ENCODE data around the gene CHD3. TPM values are rescaled to one million over a fixed set of nuclear protein-coding genes. Genes with fewer than 3 reads are reported as not detected.
A peak's percentile ranks its signal among the peaks of the same experiment; 100 is the strongest.

The CHD3 gene
- total and polyA plus RNA-seq, 2 of the 13 experiments (the other 11 are each of a cell fraction or from before 2014, with no cell fraction given): 2.7 to 3.7 TPM

DNA sequence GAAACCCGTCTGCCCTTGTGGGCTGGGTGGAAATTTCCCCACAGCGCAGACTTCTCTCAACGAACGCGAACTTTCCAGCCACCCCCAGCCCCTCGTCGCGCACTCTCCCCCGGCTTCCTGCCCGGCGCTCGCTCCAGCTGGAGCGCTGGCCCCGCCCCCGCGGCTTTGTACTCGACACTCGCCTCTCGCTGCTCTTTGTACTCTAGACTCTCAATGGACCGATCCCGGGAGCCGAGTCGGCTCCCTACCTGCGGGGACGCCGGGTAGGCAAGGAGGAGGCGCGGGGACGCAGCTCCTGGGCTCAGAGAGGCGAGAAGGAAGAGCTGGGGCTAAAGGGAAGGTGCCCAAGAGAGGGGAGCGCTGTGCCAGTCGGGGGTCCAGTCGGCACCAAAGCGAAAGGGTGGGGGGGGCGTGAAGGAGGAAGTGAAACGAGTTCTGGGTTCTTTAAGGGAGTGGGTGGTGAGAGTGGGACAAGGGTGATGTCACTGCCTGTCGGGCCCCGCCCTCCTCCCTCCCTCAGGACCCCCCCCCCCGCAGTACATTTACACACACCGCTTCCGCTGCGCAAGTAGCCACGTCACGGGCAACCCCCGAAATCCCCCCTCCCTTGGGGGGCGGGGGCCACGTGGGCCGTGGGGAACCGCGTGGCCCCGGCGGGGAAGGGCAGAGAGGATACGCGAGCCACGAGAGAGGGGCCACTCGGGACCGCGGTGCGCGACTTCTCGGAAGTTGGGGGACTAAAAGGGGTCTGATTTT lies 44.9 kb upstream of the CHD3 start (continued):
- TF ChIP-seq, protein P1, sequence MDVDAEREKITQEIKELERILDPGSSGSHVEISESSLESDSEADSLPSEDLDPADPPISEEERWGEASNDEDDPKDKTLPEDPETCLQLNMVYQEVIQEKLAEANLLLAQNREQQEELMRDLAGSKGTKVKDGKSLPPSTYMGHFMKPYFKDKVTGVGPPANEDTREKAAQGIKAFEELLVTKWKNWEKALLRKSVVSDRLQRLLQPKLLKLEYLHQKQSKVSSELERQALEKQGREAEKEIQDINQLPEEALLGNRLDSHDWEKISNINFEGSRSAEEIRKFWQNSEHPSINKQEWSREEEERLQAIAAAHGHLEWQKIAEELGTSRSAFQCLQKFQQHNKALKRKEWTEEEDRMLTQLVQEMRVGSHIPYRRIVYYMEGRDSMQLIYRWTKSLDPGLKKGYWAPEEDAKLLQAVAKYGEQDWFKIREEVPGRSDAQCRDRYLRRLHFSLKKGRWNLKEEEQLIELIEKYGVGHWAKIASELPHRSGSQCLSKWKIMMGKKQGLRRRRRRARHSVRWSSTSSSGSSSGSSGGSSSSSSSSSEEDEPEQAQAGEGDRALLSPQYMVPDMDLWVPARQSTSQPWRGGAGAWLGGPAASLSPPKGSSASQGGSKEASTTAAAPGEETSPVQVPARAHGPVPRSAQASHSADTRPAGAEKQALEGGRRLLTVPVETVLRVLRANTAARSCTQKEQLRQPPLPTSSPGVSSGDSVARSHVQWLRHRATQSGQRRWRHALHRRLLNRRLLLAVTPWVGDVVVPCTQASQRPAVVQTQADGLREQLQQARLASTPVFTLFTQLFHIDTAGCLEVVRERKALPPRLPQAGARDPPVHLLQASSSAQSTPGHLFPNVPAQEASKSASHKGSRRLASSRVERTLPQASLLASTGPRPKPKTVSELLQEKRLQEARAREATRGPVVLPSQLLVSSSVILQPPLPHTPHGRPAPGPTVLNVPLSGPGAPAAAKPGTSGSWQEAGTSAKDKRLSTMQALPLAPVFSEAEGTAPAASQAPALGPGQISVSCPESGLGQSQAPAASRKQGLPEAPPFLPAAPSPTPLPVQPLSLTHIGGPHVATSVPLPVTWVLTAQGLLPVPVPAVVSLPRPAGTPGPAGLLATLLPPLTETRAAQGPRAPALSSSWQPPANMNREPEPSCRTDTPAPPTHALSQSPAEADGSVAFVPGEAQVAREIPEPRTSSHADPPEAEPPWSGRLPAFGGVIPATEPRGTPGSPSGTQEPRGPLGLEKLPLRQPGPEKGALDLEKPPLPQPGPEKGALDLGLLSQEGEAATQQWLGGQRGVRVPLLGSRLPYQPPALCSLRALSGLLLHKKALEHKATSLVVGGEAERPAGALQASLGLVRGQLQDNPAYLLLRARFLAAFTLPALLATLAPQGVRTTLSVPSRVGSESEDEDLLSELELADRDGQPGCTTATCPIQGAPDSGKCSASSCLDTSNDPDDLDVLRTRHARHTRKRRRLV (CRISPR knock-in tag; IDR thresholded peaks at IDR 0.05): no peak
- TF ChIP-seq, protein P2, sequence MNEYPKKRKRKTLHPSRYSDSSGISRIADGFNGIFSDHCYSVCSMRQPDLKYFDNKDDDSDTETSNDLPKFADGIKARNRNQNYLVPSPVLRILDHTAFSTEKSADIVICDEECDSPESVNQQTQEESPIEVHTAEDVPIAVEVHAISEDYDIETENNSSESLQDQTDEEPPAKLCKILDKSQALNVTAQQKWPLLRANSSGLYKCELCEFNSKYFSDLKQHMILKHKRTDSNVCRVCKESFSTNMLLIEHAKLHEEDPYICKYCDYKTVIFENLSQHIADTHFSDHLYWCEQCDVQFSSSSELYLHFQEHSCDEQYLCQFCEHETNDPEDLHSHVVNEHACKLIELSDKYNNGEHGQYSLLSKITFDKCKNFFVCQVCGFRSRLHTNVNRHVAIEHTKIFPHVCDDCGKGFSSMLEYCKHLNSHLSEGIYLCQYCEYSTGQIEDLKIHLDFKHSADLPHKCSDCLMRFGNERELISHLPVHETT (CRISPR knock-in tag; conservative IDR thresholded peaks at IDR 0.05): no peak
- TF ChIP-seq ZBTB3 (CRISPR knock-in tag; IDR thresholded peaks at IDR 0.05; ENCODE audit: borderline replicate concordance, low read depth) (no peak), TOPORS (CRISPR knock-in tag; IDR thresholded peaks at IDR 0.05) (0 out of 2 replicates have a peak, but pooled peaks have one; percentile 7), ZNF672 (CRISPR knock-in tag; IDR thresholded peaks at IDR 0.05) (no peak), GABPA (IDR thresholded peaks at IDR 0.05; ENCODE audit: low read depth, low read length) (peak; percentile 10; the same call in 1 of the 2 replicates), GABPA (CRISPR knock-in tag; IDR thresholded peaks at IDR 0.05; ENCODE audit: low read depth) (no peak; the same call in 1 of the 2 replicates), DR1 (CRISPR knock-in tag; IDR thresholded peaks at IDR 0.05) (peak; percentile 48; the same call in 1 of the 2 replicates), XBP1 (CRISPR knock-in tag; IDR thresholded peaks at IDR 0.05) (no peak), ARID2 (CRISPR knock-in tag; IDR thresholded peaks at IDR 0.05; ENCODE audit: borderline replicate concordance) (no peak), ZC3H13 (CRISPR knock-in tag; IDR thresholded peaks at IDR 0.05) (no peak), ZSCAN9 (CRISPR knock-in tag; IDR thresholded peaks at IDR 0.05; ENCODE audit: borderline replicate concordance) (no peak), HOXA7 (CRISPR knock-in tag; IDR thresholded peaks at IDR 0.05) (no peak), ZEB1 (IDR thresholded peaks at IDR 0.05; ENCODE audit: insufficient replicate concordance, low read depth) (no peak), EZH2 (conservative IDR thresholded peaks at IDR 0.05; ENCODE audit: low read depth, low read length) (no peak)
- TF ChIP-seq, protein P3, sequence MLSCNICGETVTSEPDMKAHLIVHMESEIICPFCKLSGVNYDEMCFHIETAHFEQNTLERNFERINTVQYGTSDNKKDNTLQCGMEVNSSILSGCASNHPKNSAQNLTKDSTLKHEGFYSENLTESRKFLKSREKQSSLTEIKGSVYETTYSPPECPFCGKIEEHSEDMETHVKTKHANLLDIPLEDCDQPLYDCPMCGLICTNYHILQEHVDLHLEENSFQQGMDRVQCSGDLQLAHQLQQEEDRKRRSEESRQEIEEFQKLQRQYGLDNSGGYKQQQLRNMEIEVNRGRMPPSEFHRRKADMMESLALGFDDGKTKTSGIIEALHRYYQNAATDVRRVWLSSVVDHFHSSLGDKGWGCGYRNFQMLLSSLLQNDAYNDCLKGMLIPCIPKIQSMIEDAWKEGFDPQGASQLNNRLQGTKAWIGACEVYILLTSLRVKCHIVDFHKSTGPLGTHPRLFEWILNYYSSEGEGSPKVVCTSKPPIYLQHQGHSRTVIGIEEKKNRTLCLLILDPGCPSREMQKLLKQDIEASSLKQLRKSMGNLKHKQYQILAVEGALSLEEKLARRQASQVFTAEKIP (CRISPR knock-in tag; IDR thresholded peaks at IDR 0.05; ENCODE audit: borderline replicate concordance): no peak
- TF ChIP-seq, protein P4, sequence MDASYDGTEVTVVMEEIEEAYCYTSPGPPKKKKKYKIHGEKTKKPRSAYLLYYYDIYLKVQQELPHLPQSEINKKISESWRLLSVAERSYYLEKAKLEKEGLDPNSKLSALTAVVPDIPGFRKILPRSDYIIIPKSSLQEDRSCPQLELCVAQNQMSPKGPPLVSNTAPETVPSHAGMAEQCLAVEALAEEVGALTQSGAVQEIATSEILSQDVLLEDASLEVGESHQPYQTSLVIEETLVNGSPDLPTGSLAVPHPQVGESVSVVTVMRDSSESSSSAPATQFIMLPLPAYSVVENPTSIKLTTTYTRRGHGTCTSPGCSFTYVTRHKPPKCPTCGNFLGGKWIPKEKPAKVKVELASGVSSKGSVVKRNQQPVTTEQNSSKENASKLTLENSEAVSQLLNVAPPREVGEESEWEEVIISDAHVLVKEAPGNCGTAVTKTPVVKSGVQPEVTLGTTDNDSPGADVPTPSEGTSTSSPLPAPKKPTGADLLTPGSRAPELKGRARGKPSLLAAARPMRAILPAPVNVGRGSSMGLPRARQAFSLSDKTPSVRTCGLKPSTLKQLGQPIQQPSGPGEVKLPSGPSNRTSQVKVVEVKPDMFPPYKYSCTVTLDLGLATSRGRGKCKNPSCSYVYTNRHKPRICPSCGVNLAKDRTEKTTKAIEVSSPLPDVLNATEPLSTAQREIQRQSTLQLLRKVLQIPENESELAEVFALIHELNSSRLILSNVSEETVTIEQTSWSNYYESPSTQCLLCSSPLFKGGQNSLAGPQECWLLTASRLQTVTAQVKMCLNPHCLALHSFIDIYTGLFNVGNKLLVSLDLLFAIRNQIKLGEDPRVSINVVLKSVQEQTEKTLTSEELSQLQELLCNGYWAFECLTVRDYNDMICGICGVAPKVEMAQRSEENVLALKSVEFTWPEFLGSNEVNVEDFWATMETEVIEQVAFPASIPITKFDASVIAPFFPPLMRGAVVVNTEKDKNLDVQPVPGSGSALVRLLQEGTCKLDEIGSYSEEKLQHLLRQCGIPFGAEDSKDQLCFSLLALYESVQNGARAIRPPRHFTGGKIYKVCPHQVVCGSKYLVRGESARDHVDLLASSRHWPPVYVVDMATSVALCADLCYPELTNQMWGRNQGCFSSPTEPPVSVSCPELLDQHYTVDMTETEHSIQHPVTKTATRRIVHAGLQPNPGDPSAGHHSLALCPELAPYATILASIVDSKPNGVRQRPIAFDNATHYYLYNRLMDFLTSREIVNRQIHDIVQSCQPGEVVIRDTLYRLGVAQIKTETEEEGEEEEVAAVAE (CRISPR knock-in tag; IDR thresholded peaks at IDR 0.05; ENCODE audit: borderline replicate concordance): no peak
